ENCODE measurements around the gene TUBB6. TPM values are rescaled to one million over a fixed set of nuclear protein-coding genes. Genes with fewer than 3 reads are reported as not detected.

Gene TUBB6
- total RNA-seq, 1 donor from 2014 or later: 31.9 TPM

GRCh38 chr18:12271376-12272235 lies 36.4 kb upstream of the TUBB6 start:
- H3K27me3 Mint-ChIP-seq: peaks cover 13% of the 10 kb centered on the region
- intact Hi-C loops (cut with micrococcal nuclease): loop anchor here (2.0 kb wide), 1 partner anchor 387 kb away; the partner anchor contains the start of gene SPIRE1
- CTCF ChIA-PET: interaction anchor here (0.7 to 1.5 kb wide), 6 partner anchors 8 to 616 kb away, joined by 3 to 4 read pairs (median 3); no protein-coding TSS in a partner anchor
- H3K4me1 Mint-ChIP-seq: peaks cover 2% of the 10 kb centered on the region
- DNase-seq (peak; percentile 50), ATAC-seq (ENCODE audit: low read depth) (peak; percentile 82)
- H3K27ac Mint-ChIP-seq: no peak overlapping the region
- H3K4me3 Mint-ChIP-seq: peak overlapping the region; percentile 73
- no peaks in the 10 kb centered on the region for H3K36me3 Mint-ChIP-seq (ENCODE audit: low read depth)
- POLR2A ChIA-PET: interaction anchor here (0.6 kb wide), 1 partner anchor 14 kb away, joined by 12 read pairs; no protein-coding TSS in a partner anchor
- H3K9me3 Mint-ChIP-seq: no peaks in the 10 kb centered on the region
- no peak for TF ChIP-seq CTCF (IDR thresholded peaks at IDR 0.05)

DNA sequence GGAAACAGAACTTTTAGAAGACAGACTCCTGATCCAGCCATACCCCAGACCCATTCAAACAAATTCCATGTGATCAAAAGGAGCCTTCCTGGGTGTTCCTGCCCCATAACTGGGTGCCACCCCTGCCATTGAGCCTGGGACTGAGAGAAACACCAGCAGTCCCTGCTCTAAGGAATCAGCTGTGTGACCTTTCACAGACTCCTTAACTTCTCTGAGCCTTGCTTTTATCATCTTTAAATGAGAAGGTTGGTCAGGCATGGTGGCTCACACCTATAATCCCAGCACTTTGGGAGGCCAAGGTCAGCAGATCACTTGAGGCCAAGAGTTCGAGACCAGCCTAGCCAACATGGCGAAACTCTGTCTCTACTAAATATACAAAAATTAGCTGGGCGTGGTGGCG lies 33.2 kb upstream of the TUBB6 start:
- no peak overlapping the region for H3K4me3 Mint-ChIP-seq
- peaks cover 18% of the 10 kb centered on the region for H3K27me3 Mint-ChIP-seq
- H3K4me1 Mint-ChIP-seq: peaks cover 2% of the 10 kb centered on the region
- ATAC-seq (ENCODE audit: low read depth) (no peak), DNase-seq (no peak)
- H3K36me3 Mint-ChIP-seq (ENCODE audit: low read depth): no peaks in the 10 kb centered on the region
- no peak for TF ChIP-seq CTCF (IDR thresholded peaks at IDR 0.05)
- H3K27ac Mint-ChIP-seq: no peak overlapping the region
- POLR2A ChIA-PET: no interaction called here
- H3K9me3 Mint-ChIP-seq: no peaks in the 10 kb centered on the region
- CTCF ChIA-PET: no interaction called here
- intact Hi-C loops (cut with micrococcal nuclease): no loop called here

- CTCF ChIA-PET: no interaction called here
- no peaks in the 10 kb centered on the region for H3K36me3 Mint-ChIP-seq (ENCODE audit: low read depth)
- no peak for ATAC-seq (ENCODE audit: low read depth)
- no peak overlapping the region for H3K4me3 Mint-ChIP-seq
- POLR2A ChIA-PET: no interaction called here
- H3K4me1 Mint-ChIP-seq: no peaks in the 10 kb centered on the region
- H3K9me3 Mint-ChIP-seq: no peaks in the 10 kb centered on the region
- TF ChIP-seq CTCF (IDR thresholded peaks at IDR 0.05): no peak
- DNase-seq: no peak
- H3K27me3 Mint-ChIP-seq: peaks cover 18% of the 10 kb centered on the region
- intact Hi-C loops (cut with micrococcal nuclease): no loop called here
- no peak overlapping the region for H3K27ac Mint-ChIP-seq
Observed at GRCh38 chr18:12276736-12277554, 31.1 kb upstream of the TUBB6 start.

DNA sequence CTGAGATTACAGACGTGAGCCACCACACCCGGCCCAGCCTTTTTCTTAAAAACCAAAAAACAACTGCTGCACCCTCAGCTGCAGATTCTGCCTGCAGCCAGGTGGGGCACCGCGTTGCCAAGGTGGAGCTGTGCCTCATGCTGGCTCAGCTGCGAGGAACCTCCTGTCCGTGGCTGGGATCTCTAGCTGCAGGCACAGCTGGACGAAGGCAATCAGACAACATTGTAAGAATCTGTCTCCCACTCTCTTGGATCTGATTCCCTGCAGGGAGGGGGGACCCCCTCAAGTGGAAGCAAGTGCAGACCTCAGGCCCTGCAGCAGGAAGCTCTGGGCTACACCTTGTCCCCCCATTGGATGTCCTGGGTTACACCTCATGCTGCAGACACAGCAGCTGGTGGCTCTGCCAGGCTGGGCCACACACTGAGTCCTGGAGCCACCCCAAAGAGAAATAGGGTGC lies 29.8 kb upstream of the TUBB6 start:
- no peak for DNase-seq
- H3K9me3 Mint-ChIP-seq: no peaks in the 10 kb centered on the region
- CTCF ChIA-PET: no interaction called here
- POLR2A ChIA-PET: no interaction called here
- H3K36me3 Mint-ChIP-seq (ENCODE audit: low read depth): no peaks in the 10 kb centered on the region
- no peak overlapping the region for H3K4me3 Mint-ChIP-seq
- TF ChIP-seq CTCF (IDR thresholded peaks at IDR 0.05): no peak
- H3K27me3 Mint-ChIP-seq: peaks cover 16% of the 10 kb centered on the region
- intact Hi-C loops (cut with micrococcal nuclease): no loop called here
- ATAC-seq (ENCODE audit: low read depth): no peak
- no peak overlapping the region for H3K27ac Mint-ChIP-seq
- H3K4me1 Mint-ChIP-seq: no peaks in the 10 kb centered on the region

Data from activated B cell treated with CpG ODN at 0.5 μM for 24 hours (primary cell).